ENCODE results near the gene C19orf25. TPM values are rescaled to one million over a fixed set of nuclear protein-coding genes. Genes with fewer than 3 reads are reported as not detected.

C19orf25 gene
- total and polyA plus RNA-seq, 2 of the 13 experiments (the other 11 are each of a cell fraction or from before 2014, with no cell fraction given): 14.2 to 32.4 TPM

DNA sequence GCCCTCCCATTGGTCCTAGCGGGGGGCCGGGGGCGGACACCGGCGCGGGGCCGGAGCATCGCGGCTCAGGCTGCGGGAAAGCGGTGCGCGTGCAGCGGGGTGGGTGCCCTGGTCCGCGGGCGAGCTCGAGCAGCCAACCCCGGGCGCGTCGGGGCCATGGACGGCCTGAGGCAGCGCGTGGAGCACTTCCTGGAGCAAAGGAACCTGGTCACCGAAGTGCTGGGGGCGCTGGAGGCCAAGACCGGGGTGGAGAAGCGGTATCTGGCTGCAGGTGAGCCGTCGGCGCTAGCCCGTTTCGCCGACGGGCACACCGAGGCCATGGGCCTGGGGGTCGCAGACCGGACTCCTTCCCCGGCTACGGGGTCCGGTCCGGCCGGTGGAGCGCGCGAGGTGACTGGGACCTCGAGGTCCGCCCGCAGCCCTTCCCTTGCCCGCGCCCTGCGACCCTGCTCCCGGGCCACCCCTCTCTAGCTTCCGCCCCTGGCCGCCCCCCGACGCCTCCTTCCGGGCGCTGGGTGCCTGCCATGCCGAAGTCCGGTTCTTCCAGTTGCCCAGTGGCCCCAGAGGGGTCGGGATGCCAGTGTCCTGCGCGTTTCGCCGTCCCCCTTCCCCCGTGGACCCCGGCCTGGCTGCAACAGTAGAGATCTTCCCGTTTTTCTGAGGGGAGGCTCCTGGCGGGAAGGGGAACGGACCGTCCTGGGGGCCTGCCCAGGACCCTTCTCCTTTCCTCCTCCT, 12.3 kb upstream of the C19orf25 start, which contains the start of gene REEP6 (continued):
- TF ChIP-seq, protein P1, sequence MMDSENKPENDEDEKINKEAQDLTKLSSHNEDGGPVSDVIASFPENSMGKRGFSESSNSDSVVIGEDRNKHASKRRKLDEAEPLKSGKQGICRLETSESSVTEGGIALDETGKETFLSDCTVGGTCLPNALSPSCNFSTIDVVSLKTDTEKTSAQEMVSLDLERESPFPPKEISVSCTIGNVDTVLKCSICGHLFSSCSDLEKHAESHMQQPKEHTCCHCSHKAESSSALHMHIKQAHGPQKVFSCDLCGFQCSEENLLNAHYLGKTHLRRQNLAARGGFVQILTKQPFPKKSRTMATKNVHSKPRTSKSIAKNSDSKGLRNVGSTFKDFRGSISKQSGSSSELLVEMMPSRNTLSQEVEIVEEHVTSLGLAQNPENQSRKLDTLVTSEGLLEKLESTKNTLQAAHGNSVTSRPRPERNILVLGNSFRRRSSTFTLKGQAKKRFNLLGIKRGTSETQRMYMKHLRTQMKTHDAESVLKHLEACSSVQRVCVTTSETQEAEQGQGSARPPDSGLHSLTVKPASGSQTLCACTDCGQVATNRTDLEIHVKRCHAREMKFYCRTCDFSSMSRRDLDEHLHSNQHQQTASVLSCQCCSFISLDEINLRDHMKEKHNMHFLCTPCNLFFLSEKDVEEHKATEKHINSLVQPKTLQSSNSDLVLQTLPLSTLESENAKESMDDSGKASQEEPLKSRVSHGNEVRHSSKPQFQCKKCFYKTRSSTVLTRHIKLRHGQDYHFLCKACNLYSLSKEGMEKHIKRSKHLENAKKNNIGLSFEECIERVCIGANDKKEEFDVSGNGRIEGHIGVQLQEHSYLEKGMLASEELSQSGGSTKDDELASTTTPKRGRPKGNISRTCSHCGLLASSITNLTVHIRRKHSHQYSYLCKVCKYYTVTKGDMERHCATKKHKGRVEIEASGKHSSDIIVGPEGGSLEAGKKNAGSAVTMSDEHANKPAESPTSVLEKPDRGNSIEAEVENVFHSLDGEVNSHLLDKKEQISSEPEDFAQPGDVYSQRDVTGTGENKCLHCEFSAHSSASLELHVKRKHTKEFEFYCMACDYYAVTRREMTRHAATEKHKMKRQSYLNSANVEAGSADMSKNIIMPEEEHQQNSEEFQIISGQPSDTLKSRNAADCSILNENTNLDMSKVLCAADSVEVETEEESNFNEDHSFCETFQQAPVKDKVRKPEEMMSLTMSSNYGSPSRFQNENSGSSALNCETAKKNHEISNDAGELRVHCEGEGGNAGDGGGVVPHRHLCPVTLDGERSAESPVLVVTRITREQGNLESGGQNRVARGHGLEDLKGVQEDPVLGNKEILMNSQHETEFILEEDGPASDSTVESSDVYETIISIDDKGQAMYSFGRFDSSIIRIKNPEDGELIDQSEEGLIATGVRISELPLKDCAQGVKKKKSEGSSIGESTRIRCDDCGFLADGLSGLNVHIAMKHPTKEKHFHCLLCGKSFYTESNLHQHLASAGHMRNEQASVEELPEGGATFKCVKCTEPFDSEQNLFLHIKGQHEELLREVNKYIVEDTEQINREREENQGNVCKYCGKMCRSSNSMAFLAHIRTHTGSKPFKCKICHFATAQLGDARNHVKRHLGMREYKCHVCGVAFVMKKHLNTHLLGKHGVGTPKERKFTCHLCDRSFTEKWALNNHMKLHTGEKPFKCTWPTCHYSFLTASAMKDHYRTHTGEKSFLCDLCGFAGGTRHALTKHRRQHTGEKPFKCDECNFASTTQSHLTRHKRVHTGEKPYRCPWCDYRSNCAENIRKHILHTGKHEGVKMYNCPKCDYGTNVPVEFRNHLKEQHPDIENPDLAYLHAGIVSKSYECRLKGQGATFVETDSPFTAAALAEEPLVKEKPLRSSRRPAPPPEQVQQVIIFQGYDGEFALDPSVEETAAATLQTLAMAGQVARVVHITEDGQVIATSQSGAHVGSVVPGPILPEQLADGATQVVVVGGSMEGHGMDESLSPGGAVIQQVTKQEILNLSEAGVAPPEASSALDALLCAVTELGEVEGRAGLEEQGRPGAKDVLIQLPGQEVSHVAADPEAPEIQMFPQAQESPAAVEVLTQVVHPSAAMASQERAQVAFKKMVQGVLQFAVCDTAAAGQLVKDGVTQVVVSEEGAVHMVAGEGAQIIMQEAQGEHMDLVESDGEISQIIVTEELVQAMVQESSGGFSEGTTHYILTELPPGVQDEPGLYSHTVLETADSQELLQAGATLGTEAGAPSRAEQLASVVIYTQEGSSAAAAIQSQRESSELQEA (CRISPR knock-in tag; IDR thresholded peaks at IDR 0.05; ENCODE audit: not compliant biosample characterization): peak; percentile 28
- no peak for TF ChIP-seq RAD51 (IDR thresholded peaks at IDR 0.05; ENCODE audit: borderline replicate concordance)
- TF ChIP-seq SRY (CRISPR knock-in tag; IDR thresholded peaks at IDR 0.05): peak; percentile 93
- no peak for TF ChIP-seq ZNF350 (CRISPR knock-in tag; IDR thresholded peaks at IDR 0.05; ENCODE audit: borderline replicate concordance, low read depth)
- TF ChIP-seq, protein P2, sequence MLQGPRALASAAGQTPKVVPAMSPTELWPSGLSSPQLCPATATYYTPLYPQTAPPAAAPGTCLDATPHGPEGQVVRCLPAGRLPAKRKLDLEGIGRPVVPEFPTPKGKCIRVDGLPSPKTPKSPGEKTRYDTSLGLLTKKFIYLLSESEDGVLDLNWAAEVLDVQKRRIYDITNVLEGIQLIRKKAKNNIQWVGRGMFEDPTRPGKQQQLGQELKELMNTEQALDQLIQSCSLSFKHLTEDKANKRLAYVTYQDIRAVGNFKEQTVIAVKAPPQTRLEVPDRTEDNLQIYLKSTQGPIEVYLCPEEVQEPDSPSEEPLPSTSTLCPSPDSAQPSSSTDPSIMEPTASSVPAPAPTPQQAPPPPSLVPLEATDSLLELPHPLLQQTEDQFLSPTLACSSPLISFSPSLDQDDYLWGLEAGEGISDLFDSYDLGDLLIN (CRISPR knock-in tag; IDR thresholded peaks at IDR 0.05; ENCODE audit: borderline replicate concordance): 0 out of 2 replicates have a peak, but pooled peaks have one; percentile 64
- TF ChIP-seq CBX1 (IDR thresholded peaks at IDR 0.05; ENCODE audit: low read depth): no peak
- 0 out of 2 replicates have a peak, but pooled peaks have one; percentile 7 for TF ChIP-seq ZNF878 (CRISPR knock-in tag; IDR thresholded peaks at IDR 0.05)
- TF ChIP-seq RCOR2 (CRISPR knock-in tag; IDR thresholded peaks at IDR 0.05): peak; percentile 64; the same call in 1 of the 2 replicates
- 0 out of 2 replicates have a peak, but pooled peaks have one; percentile 37 for TF ChIP-seq MTF1 (CRISPR knock-in tag; IDR thresholded peaks at IDR 0.05)
- TF ChIP-seq ZNF256 (CRISPR knock-in tag; conservative IDR thresholded peaks at IDR 0.05): peak; percentile 78; the same call in 1 of the 2 replicates
- peak; percentile 96 for TF ChIP-seq ZNF777 (CRISPR knock-in tag; IDR thresholded peaks at IDR 0.05)
- no peak for TF ChIP-seq BRCA1 (CRISPR knock-in tag; IDR thresholded peaks at IDR 0.05)
- no peak for TF ChIP-seq SP2 (CRISPR knock-in tag; IDR thresholded peaks at IDR 0.05)
- TF ChIP-seq, protein P3, sequence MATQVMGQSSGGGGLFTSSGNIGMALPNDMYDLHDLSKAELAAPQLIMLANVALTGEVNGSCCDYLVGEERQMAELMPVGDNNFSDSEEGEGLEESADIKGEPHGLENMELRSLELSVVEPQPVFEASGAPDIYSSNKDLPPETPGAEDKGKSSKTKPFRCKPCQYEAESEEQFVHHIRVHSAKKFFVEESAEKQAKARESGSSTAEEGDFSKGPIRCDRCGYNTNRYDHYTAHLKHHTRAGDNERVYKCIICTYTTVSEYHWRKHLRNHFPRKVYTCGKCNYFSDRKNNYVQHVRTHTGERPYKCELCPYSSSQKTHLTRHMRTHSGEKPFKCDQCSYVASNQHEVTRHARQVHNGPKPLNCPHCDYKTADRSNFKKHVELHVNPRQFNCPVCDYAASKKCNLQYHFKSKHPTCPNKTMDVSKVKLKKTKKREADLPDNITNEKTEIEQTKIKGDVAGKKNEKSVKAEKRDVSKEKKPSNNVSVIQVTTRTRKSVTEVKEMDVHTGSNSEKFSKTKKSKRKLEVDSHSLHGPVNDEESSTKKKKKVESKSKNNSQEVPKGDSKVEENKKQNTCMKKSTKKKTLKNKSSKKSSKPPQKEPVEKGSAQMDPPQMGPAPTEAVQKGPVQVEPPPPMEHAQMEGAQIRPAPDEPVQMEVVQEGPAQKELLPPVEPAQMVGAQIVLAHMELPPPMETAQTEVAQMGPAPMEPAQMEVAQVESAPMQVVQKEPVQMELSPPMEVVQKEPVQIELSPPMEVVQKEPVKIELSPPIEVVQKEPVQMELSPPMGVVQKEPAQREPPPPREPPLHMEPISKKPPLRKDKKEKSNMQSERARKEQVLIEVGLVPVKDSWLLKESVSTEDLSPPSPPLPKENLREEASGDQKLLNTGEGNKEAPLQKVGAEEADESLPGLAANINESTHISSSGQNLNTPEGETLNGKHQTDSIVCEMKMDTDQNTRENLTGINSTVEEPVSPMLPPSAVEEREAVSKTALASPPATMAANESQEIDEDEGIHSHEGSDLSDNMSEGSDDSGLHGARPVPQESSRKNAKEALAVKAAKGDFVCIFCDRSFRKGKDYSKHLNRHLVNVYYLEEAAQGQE (IDR thresholded peaks at IDR 0.05; ENCODE audit: borderline replicate concordance in 1 of 2, low read depth in 1 of 2, low read length in 2 of 2): no peak; a peak in 1 of 4 replicates
